Lung (tissue), 12 donors: ENCODE data around the gene SV2B. TPM values are rescaled to one million over a fixed set of nuclear protein-coding genes. Genes with fewer than 3 reads are reported as not detected.

ENCODE experiments used
- ATAC-seq: fragments of 200-7000 bp; cut with Tn5 transposase; one replicate; pipeline ENCODE4 v1.9.1; 2020; ENCODE audit warnings: moderate number of reproducible peaks; ENCODE audit not compliant: insufficient read depth, low FRiP score
- DNase-seq, 3 donors: peaks; one replicate each; pipeline ENCODE4 v3.0.0-alpha.2; 2013 to 2017
- H3K27ac ChIP-seq, 2 donors: one replicate each; pipeline ENCODE4 v1.5.1; 2013; ENCODE audit warnings: mild to moderate bottlenecking in 2 of 2, moderate library complexity in 2 of 2, control low read depth in 1 of 2, inconsistent platforms in 1 of 2, low read depth in 1 of 2, low read length in 1 of 2
- H3K27me3 ChIP-seq, 3 donors: one replicate each; pipeline ENCODE4 v1.5.1; 2013; ENCODE audit warnings: low read length in 2 of 3; ENCODE audit not compliant: control insufficient read depth in 3 of 3, insufficient read depth in 3 of 3
- H3K36me3 ChIP-seq, 4 donors: one replicate each; pipeline ENCODE4 v1.5.1; 2013; ENCODE audit warnings: low read length in 4 of 4, mild to moderate bottlenecking in 1 of 4, moderate library complexity in 1 of 4; ENCODE audit not compliant: control insufficient read depth in 4 of 4, insufficient read depth in 4 of 4
- H3K4me1 ChIP-seq, 5 donors: one replicate each; pipeline ENCODE4 v1.5.1; 2013; ENCODE audit warnings: low read length in 5 of 5, mild to moderate bottlenecking in 2 of 5, moderate library complexity in 1 of 5; ENCODE audit not compliant: control insufficient read depth in 5 of 5, insufficient read depth in 5 of 5
- H3K4me3 ChIP-seq: one replicate; pipeline ENCODE4 v1.5.1; 2013; ENCODE audit warnings: mild to moderate bottlenecking, control low read depth, moderate library complexity
- H3K9ac ChIP-seq, 2 donors: one replicate each; pipeline ENCODE4 v1.5.1; 2013; ENCODE audit warnings: low read length in 2 of 2, control low read depth in 1 of 2; ENCODE audit not compliant: insufficient read depth in 1 of 2
- H3K9me3 ChIP-seq, 4 donors: one replicate each; pipeline ENCODE4 v1.5.1; 2013; ENCODE audit warnings: low read length in 3 of 4, mild to moderate bottlenecking in 1 of 4, moderate library complexity in 1 of 4; ENCODE audit not compliant: control insufficient read depth in 4 of 4, insufficient read depth in 3 of 4
- CTCF ChIP-seq: IDR thresholded peaks from 2 replicates; pipeline ENCODE4 v1.5.1; 2012; ENCODE audit warnings: mild to moderate bottlenecking; ENCODE audit errors: control extremely low read depth, extremely low read depth
- WGBS, 2 donors: extraction: QIAGEN DNeasy Blood & Tissue Kit; methylation state at CpG; one replicate each; pipeline ENCODE4 v1.1.7; 2013; 5-methylcytosine and 5-hydroxymethylcytosine counted together
- polyA plus RNA-seq, 2 donors: library from polyadenylated mRNA; stranded (reverse); fragments of 200-250 nt; gene quantifications; one replicate each; pipeline ENCODE4 v1.2.1, GENCODE V29; 2013
- total RNA-seq, 2 donors: library from RNA; depleted of rRNA in 1 of 2; stranded (reverse); fragments of >200 nt in 1 of 2; gene quantifications; one replicate each; pipeline ENCODE4 v1.2.1, GENCODE V29; 2014 to 2021
- donor health status: control.
- donor health status: control.
- donor health status: Bipolar disorder and iron deficiency.
- donor health status: healthy.
- donor health status: DM: yes; HTN: yes; CAD: no.

Gene SV2B
- total and polyA plus RNA-seq, 4 donors = 0.12 to 2.8 (median 0.90) TPM

- WGBS, 2 donors = 77 to 79% methylated on average over 3 of the region's 3 CpGs
- ATAC-seq (no peak), DNase-seq (no peak)
- H3K27me3 ChIP-seq = no peaks in the 10 kb centered on the region
- H3K4me3 ChIP-seq = no peak overlapping the region
- no peaks in the 10 kb centered on the region for H3K36me3 ChIP-seq
- H3K9me3 ChIP-seq = peaks cover 0 to 2% (median 0%) of the 10 kb centered on the region in 4 donors
- no peak overlapping the region for H3K27ac ChIP-seq
- H3K9ac ChIP-seq = no peak overlapping the region
- H3K4me1 ChIP-seq = peaks cover 0 to 8% (median 0%) of the 10 kb centered on the region in 5 donors
- TF ChIP-seq CTCF = no peak
Measured at GRCh38 chr15:91216000-91216399, 115.9 kb downstream of the SV2B start.

GRCh38 chr15:91219206-91219605, 119.1 kb downstream of the SV2B start:
- Histone ChIP-seq H3K27ac (no peak overlapping the region), H3K27me3 (no peaks in the 10 kb centered on the region), H3K36me3 (no peaks in the 10 kb centered on the region), H3K9ac (no peak overlapping the region), H3K4me1 (peaks cover 0 to 8% (median 0%) of the 10 kb centered on the region in 5 donors), H3K4me3 (no peak overlapping the region), H3K9me3 (peaks cover 0 to 2% (median 0%) of the 10 kb centered on the region in 4 donors)
- ATAC-seq (no peak), DNase-seq (peak in 1 of 3 donors; percentile 42)
- whole genome bisulfite sequencing, 2 donors = 74 to 76% methylated on average over 1 of the region's 1 CpG
- TF ChIP-seq CTCF = no peak

GRCh38 chr15:91222052-91222451, 122.0 kb downstream of the SV2B start:
- no peak overlapping the region for H3K9ac ChIP-seq
- H3K27ac ChIP-seq = no peak overlapping the region
- H3K9me3 ChIP-seq = no peaks in the 10 kb centered on the region
- no peaks in the 10 kb centered on the region for H3K36me3 ChIP-seq
- H3K4me1 ChIP-seq = peaks cover 0 to 21% (median 0%) of the 10 kb centered on the region in 5 donors
- no peaks in the 10 kb centered on the region for H3K27me3 ChIP-seq
- no peak overlapping the region for H3K4me3 ChIP-seq
- DNase-seq (no peak), ATAC-seq (no peak)
- no peak for TF ChIP-seq CTCF
- 88 to 89% methylated on average over 8 of the region's 8 CpGs for WGBS, 2 donors

GRCh38 chr15:91223863-91224262, 123.8 kb downstream of the SV2B start:
- Histone ChIP-seq H3K4me3 (no peak overlapping the region), H3K4me1 (peaks cover 0 to 39% (median 4%) of the 10 kb centered on the region in 5 donors), H3K9ac (no peak overlapping the region), H3K9me3 (no peaks in the 10 kb centered on the region), H3K27ac (no peak overlapping the region), H3K27me3 (no peaks in the 10 kb centered on the region), H3K36me3 (no peaks in the 10 kb centered on the region)
- no peak for TF ChIP-seq CTCF
- no peak for ATAC-seq
- no peak for DNase-seq
- 49 to 67% methylated on average over 3 of the region's 3 CpGs for WGBS, 2 donors
